ENCODE measurements around the gene FTO. TPM values are rescaled to one million over a fixed set of nuclear protein-coding genes. Genes with fewer than 3 reads are reported as not detected.

FTO gene
- total RNA-seq, 1 experiment from 2014 or later, result 125 TPM

- Histone ChIP-seq H3K9ac (ENCODE audit: low read length) (no peak overlapping the region), H3K4me3 (ENCODE audit: low read length) (no peak overlapping the region), H3K27ac (ENCODE audit: low read length) (no peak overlapping the region), H3K9me3 (ENCODE audit: low read length) (no peaks in the 10 kb centered on the region), H3K36me3 (ENCODE audit: insufficient read depth, low read length) (no peaks in the 10 kb centered on the region), H4K20me1 (ENCODE audit: insufficient read depth, low read depth, low read length) (no peaks in the 10 kb centered on the region), H3K9me2 (replicated peaks; ENCODE audit: insufficient read depth, low read length) (no peaks in the 10 kb centered on the region), H3K4me1 (ENCODE audit: low read length) (peaks cover 6% of the 10 kb centered on the region), H2AFZ (ENCODE audit: low read length) (no peak overlapping the region), H3K27me3 (ENCODE audit: low read length) (no peaks in the 10 kb centered on the region), H3K79me2 (ENCODE audit: low read length) (no peaks in the 10 kb centered on the region), H3K4me2 (ENCODE audit: low read depth, low read length, poor library complexity, severe bottlenecking) (no peak overlapping the region)
- no peak for DNase-seq
Measured at GRCh38 chr16:54140788-54141136, 436.8 kb downstream of the FTO start.

- Histone ChIP-seq H3K9me2 (replicated peaks; ENCODE audit: insufficient read depth, low read length) (no peaks in the 10 kb centered on the region), H3K4me2 (ENCODE audit: low read depth, low read length, poor library complexity, severe bottlenecking) (no peak overlapping the region), H2AFZ (ENCODE audit: low read length) (no peak overlapping the region), H3K4me1 (ENCODE audit: low read length) (peaks cover 6% of the 10 kb centered on the region), H3K9me3 (ENCODE audit: low read length) (no peaks in the 10 kb centered on the region), H3K4me3 (ENCODE audit: low read length) (no peak overlapping the region), H3K9ac (ENCODE audit: low read length) (no peak overlapping the region), H4K20me1 (ENCODE audit: insufficient read depth, low read depth, low read length) (no peaks in the 10 kb centered on the region), H3K27ac (ENCODE audit: low read length) (no peak overlapping the region), H3K79me2 (ENCODE audit: low read length) (no peaks in the 10 kb centered on the region), H3K27me3 (ENCODE audit: low read length) (no peaks in the 10 kb centered on the region), H3K36me3 (ENCODE audit: insufficient read depth, low read length) (no peaks in the 10 kb centered on the region)
- DNase-seq, result no peak
Measured at GRCh38 chr16:54142787-54143186, 438.8 kb downstream of the FTO start.

- H3K27me3 ChIP-seq (ENCODE audit: low read length), result no peaks in the 10 kb centered on the region
- H3K79me2 ChIP-seq (ENCODE audit: low read length), result no peaks in the 10 kb centered on the region
- no peaks in the 10 kb centered on the region for H4K20me1 ChIP-seq (ENCODE audit: insufficient read depth, low read depth, low read length)
- H3K9me3 ChIP-seq (ENCODE audit: low read length), result no peaks in the 10 kb centered on the region
- H2AFZ ChIP-seq (ENCODE audit: low read length), result no peak overlapping the region
- H3K4me1 ChIP-seq (ENCODE audit: low read length), result peaks cover 6% of the 10 kb centered on the region
- no peak overlapping the region for H3K27ac ChIP-seq (ENCODE audit: low read length)
- no peak overlapping the region for H3K4me2 ChIP-seq (ENCODE audit: low read depth, low read length, poor library complexity, severe bottlenecking)
- no peak overlapping the region for H3K4me3 ChIP-seq (ENCODE audit: low read length)
- no peaks in the 10 kb centered on the region for H3K9me2 ChIP-seq (replicated peaks; ENCODE audit: insufficient read depth, low read length)
- DNase-seq, result no peak
- no peaks in the 10 kb centered on the region for H3K36me3 ChIP-seq (ENCODE audit: insufficient read depth, low read length)
- H3K9ac ChIP-seq (ENCODE audit: low read length), result no peak overlapping the region
Measured at GRCh38 chr16:54143410-54143809, 439.5 kb downstream of the FTO start.

GRCh38 chr16:54143934-54144571, 440.1 kb downstream of the FTO start:
- H3K27ac ChIP-seq (ENCODE audit: low read length), result no peak overlapping the region
- no peaks in the 10 kb centered on the region for H3K36me3 ChIP-seq (ENCODE audit: insufficient read depth, low read length)
- no peaks in the 10 kb centered on the region for H3K79me2 ChIP-seq (ENCODE audit: low read length)
- DNase-seq, result no peak
- H3K9me3 ChIP-seq (ENCODE audit: low read length), result no peaks in the 10 kb centered on the region
- H3K4me2 ChIP-seq (ENCODE audit: low read depth, low read length, poor library complexity, severe bottlenecking), result no peak overlapping the region
- no peaks in the 10 kb centered on the region for H3K9me2 ChIP-seq (replicated peaks; ENCODE audit: insufficient read depth, low read length)
- no peak overlapping the region for H2AFZ ChIP-seq (ENCODE audit: low read length)
- no peaks in the 10 kb centered on the region for H3K27me3 ChIP-seq (ENCODE audit: low read length)
- no peaks in the 10 kb centered on the region for H3K4me1 ChIP-seq (ENCODE audit: low read length)
- no peak overlapping the region for H3K9ac ChIP-seq (ENCODE audit: low read length)
- no peak overlapping the region for H3K4me3 ChIP-seq (ENCODE audit: low read length)
- no peaks in the 10 kb centered on the region for H4K20me1 ChIP-seq (ENCODE audit: insufficient read depth, low read depth, low read length)

- DNase-seq, result no peak
- H3K9ac ChIP-seq (ENCODE audit: low read length), result no peak overlapping the region
- H3K36me3 ChIP-seq (ENCODE audit: insufficient read depth, low read length), result no peaks in the 10 kb centered on the region
- H3K27me3 ChIP-seq (ENCODE audit: low read length), result no peaks in the 10 kb centered on the region
- no peak overlapping the region for H3K27ac ChIP-seq (ENCODE audit: low read length)
- no peaks in the 10 kb centered on the region for H4K20me1 ChIP-seq (ENCODE audit: insufficient read depth, low read depth, low read length)
- H3K79me2 ChIP-seq (ENCODE audit: low read length), result no peaks in the 10 kb centered on the region
- H3K4me1 ChIP-seq (ENCODE audit: low read length), result no peaks in the 10 kb centered on the region
- no peak overlapping the region for H3K4me2 ChIP-seq (ENCODE audit: low read depth, low read length, poor library complexity, severe bottlenecking)
- H3K4me3 ChIP-seq (ENCODE audit: low read length), result no peak overlapping the region
- H3K9me3 ChIP-seq (ENCODE audit: low read length), result no peaks in the 10 kb centered on the region
- H2AFZ ChIP-seq (ENCODE audit: low read length), result no peak overlapping the region
- no peaks in the 10 kb centered on the region for H3K9me2 ChIP-seq (replicated peaks; ENCODE audit: insufficient read depth, low read length)
Measured at GRCh38 chr16:54144572-54144947, 440.6 kb downstream of the FTO start.

GRCh38 chr16:54145881-54146280, 441.9 kb downstream of the FTO start:
- no peaks in the 10 kb centered on the region for H3K9me3 ChIP-seq (ENCODE audit: low read length)
- H3K9me2 ChIP-seq (replicated peaks; ENCODE audit: insufficient read depth, low read length), result no peaks in the 10 kb centered on the region
- no peak overlapping the region for H2AFZ ChIP-seq (ENCODE audit: low read length)
- no peaks in the 10 kb centered on the region for H3K36me3 ChIP-seq (ENCODE audit: insufficient read depth, low read length)
- H3K9ac ChIP-seq (ENCODE audit: low read length), result no peak overlapping the region
- DNase-seq, result no peak
- H3K4me3 ChIP-seq (ENCODE audit: low read length), result no peak overlapping the region
- H3K79me2 ChIP-seq (ENCODE audit: low read length), result no peaks in the 10 kb centered on the region
- no peaks in the 10 kb centered on the region for H4K20me1 ChIP-seq (ENCODE audit: insufficient read depth, low read depth, low read length)
- no peaks in the 10 kb centered on the region for H3K27me3 ChIP-seq (ENCODE audit: low read length)
- H3K4me2 ChIP-seq (ENCODE audit: low read depth, low read length, poor library complexity, severe bottlenecking), result no peak overlapping the region
- H3K27ac ChIP-seq (ENCODE audit: low read length), result no peak overlapping the region
- H3K4me1 ChIP-seq (ENCODE audit: low read length), result no peaks in the 10 kb centered on the region

- DNase-seq, result no peak
- no peaks in the 10 kb centered on the region for H3K9me2 ChIP-seq (replicated peaks; ENCODE audit: insufficient read depth, low read length)
- H3K9me3 ChIP-seq (ENCODE audit: low read length), result no peaks in the 10 kb centered on the region
- no peaks in the 10 kb centered on the region for H4K20me1 ChIP-seq (ENCODE audit: insufficient read depth, low read depth, low read length)
- H3K27me3 ChIP-seq (ENCODE audit: low read length), result no peaks in the 10 kb centered on the region
- H3K36me3 ChIP-seq (ENCODE audit: insufficient read depth, low read length), result no peaks in the 10 kb centered on the region
- no peak overlapping the region for H2AFZ ChIP-seq (ENCODE audit: low read length)
- no peak overlapping the region for H3K27ac ChIP-seq (ENCODE audit: low read length)
- H3K4me1 ChIP-seq (ENCODE audit: low read length), result no peaks in the 10 kb centered on the region
- H3K4me3 ChIP-seq (ENCODE audit: low read length), result no peak overlapping the region
- H3K4me2 ChIP-seq (ENCODE audit: low read depth, low read length, poor library complexity, severe bottlenecking), result no peak overlapping the region
- H3K9ac ChIP-seq (ENCODE audit: low read length), result no peak overlapping the region
- H3K79me2 ChIP-seq (ENCODE audit: low read length), result no peaks in the 10 kb centered on the region
Measured at GRCh38 chr16:54148974-54149373, 445.0 kb downstream of the FTO start.

GRCh38 chr16:54150861-54151260, 446.9 kb downstream of the FTO start:
- no peaks in the 10 kb centered on the region; the same call in 1 of the 2 replicates for H3K4me1 ChIP-seq (ENCODE audit: low read length)

More at GRCh38 chr16:54150861-54151260, 446.9 kb downstream of the FTO start:
- H3K36me3 ChIP-seq (ENCODE audit: insufficient read depth, low read length), result no peaks in the 10 kb centered on the region
- H3K27ac ChIP-seq (ENCODE audit: low read length), result no peak overlapping the region
- H3K9me3 ChIP-seq (ENCODE audit: low read length), result no peaks in the 10 kb centered on the region
- H4K20me1 ChIP-seq (ENCODE audit: insufficient read depth, low read depth, low read length), result no peaks in the 10 kb centered on the region
- no peaks in the 10 kb centered on the region for H3K79me2 ChIP-seq (ENCODE audit: low read length)
- no peaks in the 10 kb centered on the region for H3K9me2 ChIP-seq (replicated peaks; ENCODE audit: insufficient read depth, low read length)
- H3K27me3 ChIP-seq (ENCODE audit: low read length), result no peaks in the 10 kb centered on the region
- no peak overlapping the region for H3K4me2 ChIP-seq (ENCODE audit: low read depth, low read length, poor library complexity, severe bottlenecking)
- no peak for DNase-seq
- no peak overlapping the region for H3K9ac ChIP-seq (ENCODE audit: low read length)
- no peak overlapping the region for H3K4me3 ChIP-seq (ENCODE audit: low read length)
- no peak overlapping the region for H2AFZ ChIP-seq (ENCODE audit: low read length)

Data from Karpas-422 (cell line).